ENCODE measurements around the gene TTC34.

The TTC34 gene

GRCh38 chr1:2801535-2802291 is at the start of gene TTC34:
TSS of gene TTC34 (minus strand) at chr1:2801693. CDS start at chr1:2800827, 866 bp downstream.
- Mint-ChIP-seq H3K27ac (no peak within 1 kb of the TSS), H3K4me3 (no peak within 1 kb of the TSS), H3K9me3 (no peaks in the 10 kb centered on the region), H3K27me3 (ENCODE audit: low read depth) (no peaks in the 10 kb centered on the region), H3K36me3 (ENCODE audit: low read depth) (no peaks in the 10 kb centered on the region), H3K4me1 (ENCODE audit: low read depth) (no peaks in the 10 kb centered on the region)

GRCh38 chr1:2850502-2850901 is 49.0 kb upstream of the TTC34 start:
- H3K27ac Mint-ChIP-seq, result no peak overlapping the region
- no peaks in the 10 kb centered on the region for H3K36me3 Mint-ChIP-seq (ENCODE audit: low read depth)
- no peaks in the 10 kb centered on the region for H3K27me3 Mint-ChIP-seq (ENCODE audit: low read depth)

GRCh38 chr1:2848006-2848670 is 46.6 kb upstream of the TTC34 start:
- no peak overlapping the region for H3K4me3 Mint-ChIP-seq
- H3K4me1 Mint-ChIP-seq (ENCODE audit: low read depth), result no peaks in the 10 kb centered on the region
- H3K27ac Mint-ChIP-seq, result no peak overlapping the region
- H3K27me3 Mint-ChIP-seq (ENCODE audit: low read depth), result peaks cover 5% of the 10 kb centered on the region
- H3K9me3 Mint-ChIP-seq, result no peaks in the 10 kb centered on the region
- H3K36me3 Mint-ChIP-seq (ENCODE audit: low read depth), result no peaks in the 10 kb centered on the region

More at GRCh38 chr1:2850502-2850901, 49.0 kb upstream of the TTC34 start:
- no peaks in the 10 kb centered on the region for H3K4me1 Mint-ChIP-seq (ENCODE audit: low read depth)
- no peaks in the 10 kb centered on the region for H3K9me3 Mint-ChIP-seq
- no peak overlapping the region for H3K4me3 Mint-ChIP-seq

GRCh38 chr1:2847086-2847985 is 45.8 kb upstream of the TTC34 start:
- H3K27ac Mint-ChIP-seq, result no peak overlapping the region
- H3K27me3 Mint-ChIP-seq (ENCODE audit: low read depth), result peaks cover 5% of the 10 kb centered on the region
- no peaks in the 10 kb centered on the region for H3K36me3 Mint-ChIP-seq (ENCODE audit: low read depth)
- no peaks in the 10 kb centered on the region for H3K9me3 Mint-ChIP-seq
- no peak overlapping the region for H3K4me3 Mint-ChIP-seq
- H3K4me1 Mint-ChIP-seq (ENCODE audit: low read depth), result no peaks in the 10 kb centered on the region

- H3K36me3 Mint-ChIP-seq (ENCODE audit: low read depth), result no peaks in the 10 kb centered on the region
- no peak overlapping the region for H3K4me3 Mint-ChIP-seq
- no peak overlapping the region for H3K27ac Mint-ChIP-seq
- no peaks in the 10 kb centered on the region for H3K9me3 Mint-ChIP-seq
- peaks cover 5% of the 10 kb centered on the region for H3K27me3 Mint-ChIP-seq (ENCODE audit: low read depth)
- no peaks in the 10 kb centered on the region for H3K4me1 Mint-ChIP-seq (ENCODE audit: low read depth)
These were observed 44.4 kb upstream of the TTC34 start for GRCh38 chr1:2845869-2846268.

GRCh38 chr1:2840036-2840809 is 38.7 kb upstream of the TTC34 start:
- H3K27me3 Mint-ChIP-seq (ENCODE audit: low read depth), result peaks cover 5% of the 10 kb centered on the region
- no peaks in the 10 kb centered on the region for H3K36me3 Mint-ChIP-seq (ENCODE audit: low read depth)
- peaks cover 9% of the 10 kb centered on the region for H3K4me1 Mint-ChIP-seq (ENCODE audit: low read depth)
- peak overlapping the region; percentile 18 for H3K4me3 Mint-ChIP-seq
- H3K9me3 Mint-ChIP-seq, result no peaks in the 10 kb centered on the region
- no peak overlapping the region for H3K27ac Mint-ChIP-seq

GRCh38 chr1:2837823-2838222 is 36.3 kb upstream of the TTC34 start:
- Mint-ChIP-seq H3K9me3 (no peaks in the 10 kb centered on the region), H3K27me3 (ENCODE audit: low read depth) (no peaks in the 10 kb centered on the region), H3K4me3 (no peak overlapping the region), H3K4me1 (ENCODE audit: low read depth) (peaks cover 9% of the 10 kb centered on the region), H3K36me3 (ENCODE audit: low read depth) (no peaks in the 10 kb centered on the region), H3K27ac (no peak overlapping the region)

GRCh38 chr1:2837316-2837715 is 35.8 kb upstream of the TTC34 start:
- H3K4me1 Mint-ChIP-seq (ENCODE audit: low read depth), result peaks cover 9% of the 10 kb centered on the region
- no peak overlapping the region for H3K4me3 Mint-ChIP-seq
- no peaks in the 10 kb centered on the region for H3K9me3 Mint-ChIP-seq
- no peaks in the 10 kb centered on the region for H3K36me3 Mint-ChIP-seq (ENCODE audit: low read depth)
- no peak overlapping the region for H3K27ac Mint-ChIP-seq
- no peaks in the 10 kb centered on the region for H3K27me3 Mint-ChIP-seq (ENCODE audit: low read depth)

GRCh38 chr1:2836333-2836970 is 35.0 kb upstream of the TTC34 start:
- H3K9me3 Mint-ChIP-seq, result no peaks in the 10 kb centered on the region
- no peaks in the 10 kb centered on the region for H3K27me3 Mint-ChIP-seq (ENCODE audit: low read depth)
- no peak overlapping the region for H3K27ac Mint-ChIP-seq
- H3K36me3 Mint-ChIP-seq (ENCODE audit: low read depth), result no peaks in the 10 kb centered on the region
- H3K4me3 Mint-ChIP-seq, result no peak overlapping the region
- H3K4me1 Mint-ChIP-seq (ENCODE audit: low read depth), result peaks cover 9% of the 10 kb centered on the region

- H3K27me3 Mint-ChIP-seq (ENCODE audit: low read depth), result no peaks in the 10 kb centered on the region
- no peak overlapping the region for H3K4me3 Mint-ChIP-seq
- H3K9me3 Mint-ChIP-seq, result no peaks in the 10 kb centered on the region
- H3K4me1 Mint-ChIP-seq (ENCODE audit: low read depth), result peaks cover 7% of the 10 kb centered on the region
- no peaks in the 10 kb centered on the region for H3K36me3 Mint-ChIP-seq (ENCODE audit: low read depth)
- no peak overlapping the region for H3K27ac Mint-ChIP-seq
These were observed 34.2 kb upstream of the TTC34 start for GRCh38 chr1:2835650-2836159.

GRCh38 chr1:2834741-2835564 is 33.5 kb upstream of the TTC34 start:
- Mint-ChIP-seq H3K4me3 (no peak overlapping the region), H3K27me3 (ENCODE audit: low read depth) (no peaks in the 10 kb centered on the region), H3K36me3 (ENCODE audit: low read depth) (no peaks in the 10 kb centered on the region), H3K27ac (no peak overlapping the region), H3K4me1 (ENCODE audit: low read depth) (peaks cover 1% of the 10 kb centered on the region), H3K9me3 (no peaks in the 10 kb centered on the region)

- H3K4me3 Mint-ChIP-seq, result no peak overlapping the region
- H3K36me3 Mint-ChIP-seq (ENCODE audit: low read depth), result no peaks in the 10 kb centered on the region
- H3K27me3 Mint-ChIP-seq (ENCODE audit: low read depth), result no peaks in the 10 kb centered on the region
- no peak overlapping the region for H3K27ac Mint-ChIP-seq
- no peaks in the 10 kb centered on the region for H3K9me3 Mint-ChIP-seq
- no peaks in the 10 kb centered on the region for H3K4me1 Mint-ChIP-seq (ENCODE audit: low read depth)
These were observed 32.6 kb upstream of the TTC34 start for GRCh38 chr1:2834146-2834475.
